HG02981 (cell line): ENCODE results near the gene HS1BP3.

Source experiments
- ATAC-seq: cut with Tn5 transposase; IDR thresholded peaks from one replicate; pipeline ENCODE4 v1.9.1; 2021; ENCODE audit warnings: mild to moderate bottlenecking, moderate library complexity; ENCODE audit not compliant: unreplicated experiment

HS1BP3 gene, protein sequence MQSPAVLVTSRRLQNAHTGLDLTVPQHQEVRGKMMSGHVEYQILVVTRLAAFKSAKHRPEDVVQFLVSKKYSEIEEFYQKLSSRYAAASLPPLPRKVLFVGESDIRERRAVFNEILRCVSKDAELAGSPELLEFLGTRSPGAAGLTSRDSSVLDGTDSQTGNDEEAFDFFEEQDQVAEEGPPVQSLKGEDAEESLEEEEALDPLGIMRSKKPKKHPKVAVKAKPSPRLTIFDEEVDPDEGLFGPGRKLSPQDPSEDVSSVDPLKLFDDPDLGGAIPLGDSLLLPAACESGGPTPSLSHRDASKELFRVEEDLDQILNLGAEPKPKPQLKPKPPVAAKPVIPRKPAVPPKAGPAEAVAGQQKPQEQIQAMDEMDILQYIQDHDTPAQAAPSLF

DNA sequence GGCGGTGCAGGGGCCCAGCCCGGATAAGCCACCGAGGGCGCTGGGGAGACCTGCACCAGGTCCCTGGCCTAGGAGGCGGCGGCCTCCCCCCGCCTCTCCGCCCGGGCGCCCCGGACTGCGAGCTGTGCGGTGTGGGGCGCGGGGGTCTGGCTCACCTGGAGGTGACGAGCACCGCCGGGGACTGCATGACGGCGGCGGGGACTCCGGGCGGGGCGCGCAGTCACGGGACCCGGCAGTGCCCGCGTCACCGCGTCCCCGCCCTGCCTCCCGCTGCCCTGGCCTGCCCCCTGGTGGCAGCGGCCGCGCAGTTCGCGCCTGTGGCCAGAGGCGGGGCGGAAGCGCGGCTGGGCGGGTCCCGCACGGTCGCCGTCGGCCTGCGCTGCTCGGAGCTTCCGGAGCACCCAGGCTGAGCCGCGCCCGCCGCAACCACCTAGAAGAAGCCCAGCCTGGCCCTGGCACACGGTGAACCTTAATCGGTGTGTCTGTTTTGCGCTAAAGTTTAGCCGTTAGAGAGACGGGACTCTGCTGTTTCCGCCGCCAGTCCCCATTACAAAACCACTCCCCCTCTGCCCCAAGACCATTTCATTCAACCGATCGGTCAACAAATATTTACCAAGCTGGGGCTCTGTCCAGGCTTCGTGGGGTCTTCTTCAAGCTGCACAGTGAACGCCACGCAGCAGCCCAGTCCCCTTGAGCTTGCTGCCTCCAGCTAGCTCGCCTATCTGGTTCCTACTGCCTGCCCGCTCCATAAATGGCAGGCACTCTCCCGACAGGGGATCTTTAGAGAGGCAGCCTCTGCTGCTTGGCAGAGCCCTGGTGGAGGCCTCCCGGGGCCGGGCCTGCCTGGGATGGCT, at the start of gene HS1BP3:
Gene HS1BP3, minus strand, starts transcription at position 222 of the 854 bp plus-strand sequence. Its CDS starts 35 bp downstream, at position 187.
- ATAC-seq = peak; percentile 96

DNA sequence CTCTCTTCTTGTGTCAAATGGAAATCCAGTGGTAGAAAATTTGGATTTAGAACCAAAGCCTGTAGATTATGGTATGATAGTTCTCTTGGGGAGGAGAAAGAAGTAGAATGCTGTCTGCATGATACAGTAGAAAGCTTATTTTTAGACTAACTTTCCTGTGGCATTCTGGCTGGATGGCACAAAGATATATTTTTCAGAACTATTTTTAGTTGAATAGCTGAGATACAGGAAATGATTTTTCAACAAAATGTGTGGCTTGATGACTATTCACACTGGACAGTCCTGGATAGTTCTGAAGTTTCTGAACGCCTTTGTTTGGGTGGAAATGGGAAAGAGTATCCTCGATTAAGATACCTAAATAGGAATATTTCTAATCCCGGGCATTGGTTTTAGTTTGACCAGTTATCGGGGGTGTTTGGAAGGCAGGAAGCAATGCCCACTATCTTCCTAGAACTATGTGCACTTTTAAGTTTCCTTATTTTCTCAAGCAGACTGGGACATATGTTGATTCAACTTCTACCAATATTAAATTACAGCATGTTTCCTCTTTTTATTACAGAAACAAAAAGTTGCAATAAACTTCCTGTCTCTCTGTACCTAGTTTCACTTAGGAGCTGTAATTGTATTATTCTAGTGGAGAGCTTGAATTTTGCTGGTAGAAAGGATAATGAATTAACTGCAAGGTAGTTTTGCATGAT, 48.2 kb upstream of the HS1BP3 start:
- ATAC-seq = peak; percentile 39

DNA sequence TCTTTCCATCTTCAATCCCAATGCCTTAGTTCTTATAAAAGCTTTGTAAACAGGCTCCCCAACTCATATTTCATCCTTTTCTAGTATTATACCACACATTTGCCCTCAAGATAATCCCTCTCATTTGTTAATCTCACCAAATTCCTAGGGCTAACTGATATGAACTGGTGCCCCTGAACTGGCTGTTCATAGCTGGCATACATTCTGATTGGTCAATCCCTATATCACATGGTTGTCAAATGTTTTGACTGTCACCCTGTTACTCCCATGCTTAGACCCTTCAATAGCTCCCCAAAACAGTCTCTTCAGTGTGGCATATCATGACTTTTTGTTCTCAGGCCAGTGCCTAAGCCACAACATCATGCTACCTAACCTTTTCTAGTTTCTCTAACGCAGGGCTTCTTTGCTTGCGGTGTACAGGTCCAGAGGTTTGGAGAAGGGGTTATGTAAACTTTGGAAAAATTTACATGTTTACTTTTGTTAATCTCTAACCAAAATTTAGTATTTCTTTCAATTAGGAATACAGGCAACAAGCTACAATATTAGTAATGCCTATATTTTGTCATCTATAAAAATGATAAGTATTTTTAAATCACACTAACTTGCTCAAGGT, 46.5 kb upstream of the HS1BP3 start:
- no peak for ATAC-seq

DNA sequence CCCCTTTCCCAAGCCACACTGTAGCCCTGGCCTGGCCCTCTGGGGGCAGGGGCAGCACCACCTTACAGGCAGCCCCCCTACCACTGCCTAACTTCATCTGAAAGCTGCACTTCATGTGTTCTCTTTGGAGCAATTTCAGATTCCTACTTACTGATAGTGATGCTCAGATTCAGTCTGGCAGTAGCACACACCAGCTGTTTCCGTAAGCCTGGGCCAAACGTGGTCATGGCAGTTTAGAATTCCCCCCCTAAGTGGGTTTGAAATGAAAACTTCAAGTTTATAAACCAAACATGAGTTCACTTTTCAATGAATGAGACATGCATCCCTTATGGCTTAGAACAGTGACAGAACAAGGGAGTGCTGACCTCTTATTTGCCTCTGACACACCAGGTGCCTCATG, 45.5 kb upstream of the HS1BP3 start:
- no peak for ATAC-seq

DNA sequence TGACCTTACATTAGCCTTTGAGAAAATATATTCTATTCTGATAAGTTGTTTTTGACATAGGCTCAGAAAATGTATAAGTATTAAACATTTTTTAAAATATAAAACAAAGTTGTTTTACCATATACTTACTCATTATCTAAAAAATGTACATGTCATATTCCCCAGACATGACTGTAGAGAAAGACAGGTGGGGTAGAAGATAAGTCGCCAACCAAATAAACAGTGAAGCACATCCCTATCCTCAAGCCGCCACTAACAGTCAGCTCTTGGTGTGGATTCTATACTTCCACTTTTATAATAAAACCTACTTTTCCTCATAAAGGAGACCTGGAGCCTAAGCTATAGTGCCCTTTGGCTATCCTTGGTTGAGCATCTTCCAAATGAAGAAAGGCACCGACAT, 42.4 kb upstream of the HS1BP3 start:
- no peak for ATAC-seq

DNA sequence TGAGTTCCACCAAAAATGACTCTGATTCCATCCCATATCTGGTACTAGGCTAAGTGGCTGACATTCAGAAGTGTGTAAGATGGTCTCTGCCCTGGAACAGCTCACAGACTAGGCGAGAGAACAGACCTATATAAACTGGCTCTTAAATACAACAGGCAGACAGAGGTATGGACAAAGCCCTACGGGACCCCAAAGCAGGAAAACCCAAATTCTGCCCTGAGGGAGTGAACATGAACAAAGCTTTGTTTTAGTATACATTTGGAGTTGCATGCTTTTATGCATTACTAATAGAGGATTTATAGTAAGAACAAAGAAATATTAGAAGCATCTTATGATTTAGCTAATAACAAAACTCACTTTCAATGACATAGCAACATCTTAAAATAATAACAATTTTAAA, 41.2 kb upstream of the HS1BP3 start:
- no peak for ATAC-seq

DNA sequence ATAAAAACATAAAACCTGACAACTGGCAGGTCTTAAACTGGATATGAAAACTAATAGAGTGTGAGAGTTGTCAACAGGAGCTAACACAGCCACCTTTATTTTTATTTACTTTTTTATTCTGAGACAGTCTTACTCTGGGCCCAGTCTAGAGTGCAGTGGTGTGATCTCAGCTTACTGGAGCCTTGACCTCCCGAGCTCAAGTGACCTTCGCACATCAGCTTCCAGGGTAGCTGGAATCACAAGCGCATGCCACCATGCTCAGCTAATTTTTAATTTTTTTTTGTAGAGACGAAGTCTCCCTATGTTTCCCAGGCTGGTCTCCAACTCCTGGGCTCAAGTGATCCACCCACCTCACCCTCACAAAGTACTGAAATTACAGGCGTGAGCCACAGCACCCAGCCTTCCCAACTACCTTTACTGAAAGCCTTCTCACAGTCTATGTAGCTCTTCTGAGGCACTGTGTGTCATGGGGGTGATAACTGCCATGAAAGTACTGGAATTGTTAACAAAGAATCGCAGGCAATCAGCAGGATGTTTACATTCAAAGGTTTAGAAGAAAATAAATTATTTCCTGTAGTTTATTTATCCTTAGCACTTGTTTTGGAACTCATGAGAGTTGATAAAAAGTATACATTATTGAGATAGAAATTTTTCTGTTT, 40.3 kb upstream of the HS1BP3 start:
- ATAC-seq = no peak

DNA sequence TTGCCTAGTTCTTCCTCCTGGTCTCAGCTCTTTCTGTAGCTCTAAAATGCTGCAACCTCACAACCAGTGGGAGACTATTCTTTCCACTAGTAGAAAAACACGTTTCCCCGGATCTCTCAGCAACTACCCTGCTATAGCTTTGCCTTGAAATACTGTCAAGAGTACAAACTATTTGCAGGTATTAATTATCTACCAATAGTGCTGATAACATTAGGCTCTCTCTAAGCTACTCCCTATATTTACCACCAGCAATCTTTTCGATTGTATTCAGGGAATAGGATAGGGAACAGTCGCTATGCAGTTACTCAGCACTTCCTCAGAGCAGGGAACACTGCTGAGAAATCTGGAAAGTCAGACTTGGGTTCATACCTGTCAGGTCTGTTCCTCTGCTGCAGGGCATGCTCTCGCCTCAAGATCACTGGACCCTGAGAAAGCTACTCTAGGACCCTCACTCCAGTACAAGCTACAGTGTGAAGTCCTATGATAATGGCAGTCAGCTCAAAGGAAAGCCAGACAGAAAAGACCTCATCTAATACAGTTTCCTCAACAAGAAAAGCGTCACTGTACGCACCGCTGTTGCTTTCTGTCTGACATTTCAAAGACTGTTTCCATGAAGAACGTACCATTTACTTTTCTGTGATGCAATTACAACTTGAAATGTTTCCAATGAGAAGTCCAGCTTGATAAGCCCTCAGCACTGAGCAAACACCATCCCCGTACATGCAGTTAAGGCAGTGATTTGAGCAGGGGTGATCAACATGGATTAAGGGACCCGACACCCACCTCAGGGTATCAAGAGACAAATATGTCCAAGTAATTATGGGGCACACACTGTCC, 38.7 kb upstream of the HS1BP3 start:
- no peak for ATAC-seq

DNA sequence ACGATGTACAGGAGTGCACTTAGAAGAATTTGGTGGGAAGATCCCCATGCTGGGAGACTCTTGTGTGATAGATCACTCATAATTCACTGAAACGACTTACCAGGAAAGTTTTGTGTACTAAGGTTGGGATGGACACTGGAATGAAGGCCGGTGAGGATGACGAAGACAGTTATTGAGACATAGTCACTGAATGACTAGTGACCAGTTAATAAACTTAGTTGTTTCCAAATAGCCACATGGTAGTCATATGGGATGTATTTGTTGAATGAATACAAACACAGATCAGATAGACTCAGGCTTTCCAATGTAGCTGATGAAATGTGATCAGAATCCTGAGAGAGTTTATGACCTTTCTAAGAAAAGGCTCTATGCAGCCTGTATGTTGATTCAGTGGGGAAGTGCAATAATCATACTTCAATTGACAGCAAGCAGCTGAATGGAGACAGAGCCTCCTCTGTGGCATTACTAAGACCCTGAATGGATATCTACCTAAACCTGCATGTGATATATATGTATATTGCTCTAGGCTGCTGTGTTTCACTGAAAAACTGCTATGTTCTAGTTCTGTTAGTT, 36.4 kb upstream of the HS1BP3 start:
- no peak for ATAC-seq

DNA sequence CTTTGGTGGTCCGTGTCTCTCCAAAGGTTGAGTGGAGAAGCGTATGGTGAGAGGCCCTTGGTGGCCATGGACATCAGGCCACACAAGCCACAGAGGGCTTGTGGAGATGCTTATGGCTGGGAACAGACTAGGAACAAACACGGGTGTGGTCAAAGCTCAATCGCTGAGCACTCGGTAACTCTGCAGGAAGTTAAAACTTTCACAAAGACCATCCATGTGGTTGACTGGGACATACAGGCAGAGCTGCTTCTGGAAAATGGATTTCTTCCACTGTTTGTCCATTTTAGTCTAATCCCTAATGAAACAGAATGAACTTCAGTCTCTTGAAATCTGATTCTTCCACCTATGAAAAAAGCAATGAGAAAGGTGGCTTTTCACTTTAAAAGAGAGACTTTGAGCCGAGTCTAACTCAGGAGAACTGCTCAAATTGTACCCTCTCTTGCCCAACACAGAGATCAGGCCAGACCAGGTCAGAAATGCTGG, 33.7 kb upstream of the HS1BP3 start:
- ATAC-seq = no peak

DNA sequence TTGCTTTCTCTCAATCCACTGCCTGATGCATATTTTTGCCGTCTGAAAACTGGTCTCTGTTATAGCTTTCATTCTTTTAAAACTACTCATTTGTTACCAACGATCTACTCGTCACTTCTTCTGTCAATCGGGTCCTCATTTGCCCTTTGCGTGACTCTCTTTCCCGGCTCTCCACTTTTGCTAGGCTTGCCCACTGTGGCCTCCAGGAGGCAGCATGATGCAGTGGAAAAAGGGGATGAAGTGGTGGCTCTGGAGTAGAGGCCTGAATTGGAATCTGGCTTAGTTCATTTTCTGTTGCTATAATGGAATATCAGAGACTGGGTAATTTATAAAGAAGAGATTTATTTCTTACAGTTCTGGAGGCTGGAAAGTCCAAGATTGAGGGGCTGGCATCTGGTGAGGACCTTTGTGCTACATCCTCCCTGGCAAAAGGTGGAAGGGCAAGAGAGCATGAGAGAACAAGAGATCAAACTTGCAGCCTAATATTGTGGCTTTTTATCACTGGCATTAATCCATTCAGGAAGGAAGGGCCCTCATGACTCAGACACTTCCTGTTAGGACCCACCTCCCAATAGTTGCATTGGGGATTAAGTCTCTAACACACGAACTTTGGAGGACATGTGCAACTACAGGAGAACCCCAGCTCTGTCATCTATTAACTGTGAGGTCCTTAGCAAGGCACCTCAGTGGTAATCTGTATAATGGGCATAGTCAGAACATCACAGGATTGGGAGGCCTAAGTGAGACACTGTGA, 31.4 kb upstream of the HS1BP3 start:
- ATAC-seq = no peak

DNA sequence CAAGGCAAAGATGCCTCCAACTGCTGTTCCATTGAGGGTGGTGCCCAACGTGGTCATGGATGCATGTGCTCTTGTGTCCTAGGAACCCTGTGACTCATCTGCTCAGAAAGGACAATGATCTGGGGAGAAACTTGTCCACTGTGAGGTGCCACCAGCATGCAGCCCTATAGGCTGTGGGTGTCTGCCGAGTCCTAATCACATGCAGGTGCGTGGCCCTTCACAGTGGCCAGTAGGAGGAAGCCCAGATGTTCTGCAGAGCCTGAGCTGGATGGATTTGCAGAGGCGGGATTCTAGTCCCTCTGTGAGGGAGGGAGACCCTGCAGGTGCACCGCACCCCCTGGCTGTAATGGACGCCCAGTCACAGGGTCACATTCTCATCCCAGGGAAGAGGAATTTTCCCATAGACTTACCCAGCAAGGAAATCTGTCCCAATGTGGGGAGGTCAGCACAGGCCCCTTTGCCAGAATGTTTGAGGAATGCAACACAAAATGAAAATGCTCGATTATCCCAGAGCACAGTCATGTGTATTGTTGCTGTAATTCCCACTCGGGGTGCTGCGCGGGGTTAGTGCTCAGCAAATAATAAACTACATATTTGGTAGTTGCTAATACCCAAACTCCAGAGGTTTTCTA, 30.0 kb upstream of the HS1BP3 start:
- no peak for ATAC-seq

DNA sequence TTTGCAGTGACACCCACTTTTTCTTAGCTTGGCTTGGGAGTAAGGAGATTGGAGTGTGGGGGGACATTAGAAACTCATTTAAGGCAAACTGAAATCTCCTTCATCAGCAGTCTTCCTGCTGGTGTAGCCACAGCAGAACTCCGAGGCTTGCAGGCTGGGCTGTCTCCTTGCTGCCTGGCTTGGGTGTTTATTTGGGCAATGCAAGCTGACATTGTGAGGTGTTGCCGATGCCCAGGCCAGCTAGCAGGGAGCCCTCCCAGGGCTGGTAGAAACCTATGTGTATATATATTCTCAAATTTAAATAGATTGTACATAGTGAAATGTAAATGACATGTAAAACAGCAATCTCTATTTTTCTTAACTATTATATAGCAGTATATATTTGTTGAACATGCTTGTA, 27.9 kb upstream of the HS1BP3 start:
- ATAC-seq = no peak

DNA sequence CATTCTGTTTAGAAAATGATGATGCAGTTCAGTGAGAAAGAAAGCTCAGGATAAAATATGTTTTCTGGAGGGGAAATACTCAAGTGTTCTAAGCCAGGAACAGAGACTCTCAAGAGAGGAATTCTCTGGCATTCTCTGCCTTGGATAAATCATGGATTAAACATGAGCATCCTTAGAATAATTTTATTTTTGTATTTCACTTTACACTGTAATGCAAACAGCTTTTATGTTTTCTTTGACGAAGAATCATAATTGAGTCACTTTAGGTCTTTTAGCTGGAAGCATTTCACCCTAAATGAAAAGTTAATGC, 27.1 kb upstream of the HS1BP3 start:
- ATAC-seq = no peak

DNA sequence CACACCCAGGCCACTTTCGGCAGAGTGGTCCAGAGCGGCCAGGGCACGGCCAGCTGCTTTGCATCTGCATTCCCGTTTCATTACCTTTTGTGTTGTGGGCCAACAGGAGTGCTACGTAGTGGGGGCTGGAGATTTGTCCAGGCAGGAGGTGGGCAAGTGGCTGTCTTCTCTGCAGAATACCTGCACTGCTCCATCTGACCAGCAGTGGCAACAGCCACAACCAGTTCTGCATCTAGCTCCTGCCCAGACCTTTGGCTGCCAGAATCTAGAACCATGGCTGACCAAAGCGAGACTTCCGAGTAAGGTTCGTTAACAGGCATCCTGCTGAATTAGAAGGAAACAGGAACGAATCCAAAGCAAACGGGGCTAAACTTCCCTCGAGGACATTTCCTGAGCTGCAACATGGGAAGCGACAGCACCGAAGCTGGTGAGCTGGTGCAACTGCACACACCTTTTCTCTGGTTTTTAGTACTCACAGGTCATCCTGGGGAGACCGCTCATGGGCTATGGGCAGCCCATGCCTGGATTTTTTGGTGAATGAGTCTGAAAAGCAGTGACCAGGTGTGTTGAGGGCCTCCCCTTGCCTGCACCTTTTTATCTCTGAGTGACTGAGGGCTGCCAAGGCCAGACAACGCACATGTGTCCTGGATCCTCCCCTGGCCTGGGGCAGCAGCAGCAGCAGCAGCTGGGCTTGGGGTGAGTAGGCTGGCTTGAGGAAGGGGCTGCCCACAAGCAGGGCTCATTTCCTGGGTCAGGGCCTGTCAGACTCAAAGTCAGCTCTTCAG, 26.6 kb upstream of the HS1BP3 start:
- peak; percentile 46 for ATAC-seq

DNA sequence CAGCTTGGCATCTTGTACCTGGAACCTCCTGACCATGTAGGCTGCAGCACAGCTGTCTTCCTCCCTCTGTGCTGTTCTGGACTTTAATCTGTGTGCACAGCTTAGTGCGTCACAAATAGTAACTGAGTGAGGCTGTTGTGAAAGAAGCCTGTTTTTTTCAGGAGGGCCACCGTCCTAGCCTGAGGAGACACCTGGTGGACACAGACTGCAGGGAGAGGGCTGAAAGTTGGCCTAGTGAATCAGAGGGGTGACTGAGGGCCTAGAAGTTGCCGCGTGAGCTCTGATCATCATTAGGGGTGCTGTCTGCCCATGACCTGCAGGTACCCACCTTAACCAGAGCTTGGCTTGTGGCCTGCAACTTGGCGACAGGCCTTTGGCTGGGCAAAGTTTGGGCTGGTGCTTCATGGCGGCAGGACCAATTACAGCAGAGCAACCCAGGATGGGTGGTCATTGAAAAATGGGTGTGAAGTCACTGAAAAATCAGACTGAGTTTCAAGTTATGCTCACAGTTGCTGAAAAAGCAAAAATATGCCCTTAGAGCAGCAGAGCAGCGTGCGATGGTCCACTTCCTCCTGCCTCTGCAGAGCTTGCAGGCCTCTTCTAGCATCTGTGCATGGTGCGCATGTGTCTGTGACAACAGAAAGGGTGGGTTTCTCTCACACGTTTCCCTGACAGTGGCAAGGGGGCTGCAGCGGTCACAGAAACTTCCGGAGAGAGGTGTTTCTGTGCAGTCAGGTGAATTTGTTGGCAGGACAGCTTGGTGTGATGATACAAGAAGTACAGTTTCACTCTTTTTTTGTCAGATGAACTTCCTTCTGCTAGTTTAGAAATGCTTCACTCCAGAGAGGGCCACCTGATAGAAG, 25.7 kb upstream of the HS1BP3 start:
- ATAC-seq = peak; percentile 25
